ENCODE data around the gene PID1.

- TF ChIP-seq POLR2AphosphoS5 (IDR thresholded peaks at IDR 0.05; ENCODE audit: low read depth) (no peak), SPI1 (IDR thresholded peaks at IDR 0.05; ENCODE audit: borderline replicate concordance, low read depth) (no peak), CTCF (IDR thresholded peaks at IDR 0.05; ENCODE audit: insufficient read depth, low read length) (no peak), GABPA (IDR thresholded peaks at IDR 0.05; ENCODE audit: low read depth) (no peak), REST (IDR thresholded peaks at IDR 0.05; ENCODE audit: insufficient replicate concordance, low read depth) (no peak)
These were observed 2.1 kb upstream of the PID1 start for GRCh38 chr2:229273006-229273722.
